ENCODE results near the gene RPS26.

DNA sequence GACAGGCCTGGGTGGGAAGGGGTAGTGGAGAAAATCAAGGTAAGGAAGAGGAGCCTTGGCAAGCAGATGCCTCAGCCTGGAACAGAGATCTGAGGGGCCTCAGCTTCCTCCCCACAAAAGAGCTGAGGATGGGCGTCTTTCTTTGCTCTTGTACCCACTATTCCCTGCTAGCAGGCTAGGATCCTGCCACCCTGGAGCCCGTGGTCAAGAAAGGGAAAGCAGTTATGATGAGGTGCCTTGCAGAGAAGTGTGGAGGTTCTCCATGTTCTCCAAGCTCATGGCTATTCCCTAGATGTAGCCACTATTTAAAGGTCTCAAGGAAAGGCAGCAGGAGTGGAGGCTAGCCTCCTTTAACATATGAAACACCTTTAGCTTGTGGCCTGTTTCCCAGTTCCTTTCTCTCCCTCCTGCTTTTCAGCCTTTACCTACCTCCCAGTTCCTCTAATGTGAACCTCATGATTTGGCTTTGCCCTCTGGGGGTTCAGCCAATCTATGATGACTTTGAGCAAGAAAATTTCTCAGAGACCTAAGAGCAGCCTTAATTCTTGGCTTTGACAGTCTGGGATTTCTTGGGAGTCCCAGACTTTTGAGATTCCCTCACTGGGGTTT lies 19.7 kb upstream of the RPS26 start:
- TF ChIP-seq ZNF274 (IDR thresholded peaks at IDR 0.05; ENCODE audit: low read depth, low read length) = no peak
- TF ChIP-seq YY1 (IDR thresholded peaks at IDR 0.05; ENCODE audit: insufficient read depth, insufficient read length) = no peak
- TF ChIP-seq SUZ12 (IDR thresholded peaks at IDR 0.05; ENCODE audit: extremely low read depth, insufficient read depth, insufficient read length) = no peak
